ENCODE data around the gene FCRL5.
"Not testable (repeated sequence)": the region's sequence is repeated elsewhere in the genome, so short reads cannot be mapped to it uniquely, and the experiment has no call there.

The FCRL5 gene

GRCh38 chr1:157487096-157487495, 65.2 kb downstream of the FCRL5 start:
- no peak for DNase-seq

GRCh38 chr1:157486400-157486799, 65.9 kb downstream of the FCRL5 start:
- DNase-seq, result not testable (repeated sequence)

DNA sequence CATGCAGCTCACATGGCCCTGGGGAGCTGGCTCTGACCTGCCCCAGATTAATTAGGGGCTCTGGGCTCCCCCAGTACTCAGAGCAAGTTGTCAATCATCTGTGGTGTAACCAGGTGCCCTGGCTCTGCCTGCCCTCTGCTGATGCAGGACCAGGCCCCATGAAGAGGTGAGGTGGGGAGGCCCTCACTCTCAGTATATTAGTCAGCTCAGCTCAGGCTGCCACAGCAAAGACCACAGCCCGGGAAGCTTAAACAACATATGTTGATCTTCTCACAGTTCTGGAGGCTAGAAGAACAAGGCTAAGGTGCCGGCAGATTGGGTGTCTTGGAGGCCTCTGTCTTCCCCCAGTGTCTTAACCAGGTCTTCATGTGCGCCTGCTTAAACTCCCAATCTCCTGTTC, 66.5 kb downstream of the FCRL5 start:
- DNase-seq, result no peak

GRCh38 chr1:157484573-157484972, 67.7 kb downstream of the FCRL5 start:
- DNase-seq, result no peak

GRCh38 chr1:157483635-157484034, 68.7 kb downstream of the FCRL5 start:
- DNase-seq, result no peak

- DNase-seq, result no peak
Observed at GRCh38 chr1:157482717-157483116, 69.6 kb downstream of the FCRL5 start.

- no peak for DNase-seq
Observed at GRCh38 chr1:157482174-157482573, 70.1 kb downstream of the FCRL5 start.

GRCh38 chr1:157478030-157478429, 74.3 kb downstream of the FCRL5 start:
- no peak for DNase-seq

DNA sequence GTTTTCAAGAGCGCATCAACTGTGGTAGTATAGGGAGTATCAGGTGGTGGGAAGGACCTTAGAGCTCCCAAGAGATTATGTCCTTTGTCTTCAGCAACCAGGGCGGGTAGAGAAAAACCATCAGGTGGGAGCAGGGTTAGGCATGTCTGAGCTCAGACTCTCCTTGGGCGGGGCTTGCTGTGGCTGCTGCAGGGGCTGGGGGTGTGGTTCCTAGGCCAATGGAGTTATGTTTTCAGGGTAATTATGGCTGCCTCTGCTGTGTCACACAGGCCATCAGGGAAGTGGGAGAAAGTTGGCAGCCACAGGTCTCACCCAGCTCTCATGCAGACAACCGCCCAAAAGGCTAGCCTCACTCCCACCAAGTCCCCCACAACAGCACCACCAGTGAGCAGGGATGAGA, 74.9 kb downstream of the FCRL5 start:
- no peak for DNase-seq

DNA sequence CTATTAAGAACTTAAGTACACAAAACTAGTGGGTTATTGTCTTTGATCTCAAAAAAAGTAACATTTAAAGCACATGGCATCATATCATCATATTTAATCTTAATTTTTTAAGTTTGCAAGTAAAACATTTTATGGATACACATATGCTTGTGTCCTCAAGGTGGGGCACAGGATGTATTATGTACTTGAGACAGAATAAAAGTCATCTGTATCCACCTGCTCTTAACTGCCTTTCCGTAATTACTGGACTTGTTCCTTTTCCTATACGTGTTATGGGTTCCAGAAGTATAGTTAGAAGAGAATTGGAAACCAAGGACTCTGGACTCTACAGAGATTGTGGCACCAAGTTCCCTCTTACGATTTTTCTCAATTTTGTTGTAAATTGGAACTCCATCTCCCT, 79.4 kb downstream of the FCRL5 start:
- DNase-seq, result no peak

DNA sequence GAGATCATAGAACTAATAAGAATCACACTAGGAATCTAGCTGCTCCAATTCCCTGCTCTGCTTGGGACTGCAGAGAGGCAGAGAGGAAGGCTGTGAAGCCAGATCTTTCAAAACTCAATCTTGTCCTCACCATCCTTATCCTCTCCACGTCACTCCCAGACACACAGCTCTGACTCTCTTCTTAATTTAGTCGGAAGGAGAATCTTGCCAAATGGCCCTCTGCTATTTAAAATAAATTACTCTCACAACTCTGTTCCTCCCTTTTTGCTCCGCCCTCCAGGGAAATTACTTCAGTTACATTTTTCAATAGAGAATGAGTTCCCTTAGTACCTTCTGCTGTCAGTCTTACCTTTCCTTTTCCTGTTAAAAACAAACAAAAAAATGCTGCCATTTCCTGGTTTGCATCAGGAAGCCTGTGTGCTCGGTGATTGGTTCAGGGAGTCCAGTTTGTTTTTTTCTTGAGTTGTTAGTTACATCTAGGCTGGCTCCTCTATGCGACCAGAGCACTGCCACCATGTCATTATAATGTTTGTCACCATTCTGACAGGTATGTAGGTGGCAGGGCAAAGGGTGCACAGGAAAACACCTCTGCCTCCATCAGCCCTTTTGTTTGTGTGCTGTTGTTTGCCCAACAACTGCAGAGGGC, 80.1 kb downstream of the FCRL5 start:
- DNase-seq, result no peak

DNA sequence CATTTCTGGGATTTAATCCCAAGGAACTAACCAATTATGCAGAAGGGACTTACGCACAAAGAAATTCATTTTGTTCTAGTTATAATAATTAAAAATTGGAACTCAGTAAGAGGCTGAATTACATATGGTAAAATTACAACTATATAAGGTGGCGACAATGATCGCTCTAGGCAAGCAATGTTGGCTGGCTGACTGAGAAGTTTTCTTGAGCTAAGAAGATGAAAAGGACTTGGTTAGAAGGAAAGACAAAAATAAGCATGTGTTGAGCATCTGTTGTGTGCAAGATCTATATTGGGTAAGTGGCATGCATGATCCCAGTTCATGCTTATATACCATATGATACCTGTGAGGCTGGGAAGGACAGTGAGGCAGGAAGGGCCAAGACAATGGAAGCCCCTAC, 80.8 kb downstream of the FCRL5 start:
- DNase-seq, result no peak

- DNase-seq, result no peak
Observed at GRCh38 chr1:157469752-157470675, 82.3 kb downstream of the FCRL5 start.

DNA sequence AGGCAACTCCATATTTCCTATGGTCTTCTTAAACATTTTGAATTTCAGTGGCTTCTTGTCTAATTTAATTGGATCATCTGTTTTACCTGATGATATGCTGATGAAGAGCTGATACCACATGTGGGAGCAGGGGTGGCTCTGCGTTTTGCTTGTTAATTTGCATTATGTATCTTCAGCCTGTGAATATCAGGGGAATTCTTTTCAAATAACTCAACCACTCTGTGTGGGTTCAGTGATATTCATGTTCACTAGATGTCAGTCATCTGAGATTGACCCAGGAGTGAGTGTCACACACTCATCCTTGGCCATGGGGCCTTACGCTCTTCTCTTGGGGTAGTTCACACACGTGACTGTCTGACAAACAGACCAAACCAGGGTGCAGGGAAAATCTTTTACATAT, 83.0 kb downstream of the FCRL5 start:
- no peak for DNase-seq

DNA sequence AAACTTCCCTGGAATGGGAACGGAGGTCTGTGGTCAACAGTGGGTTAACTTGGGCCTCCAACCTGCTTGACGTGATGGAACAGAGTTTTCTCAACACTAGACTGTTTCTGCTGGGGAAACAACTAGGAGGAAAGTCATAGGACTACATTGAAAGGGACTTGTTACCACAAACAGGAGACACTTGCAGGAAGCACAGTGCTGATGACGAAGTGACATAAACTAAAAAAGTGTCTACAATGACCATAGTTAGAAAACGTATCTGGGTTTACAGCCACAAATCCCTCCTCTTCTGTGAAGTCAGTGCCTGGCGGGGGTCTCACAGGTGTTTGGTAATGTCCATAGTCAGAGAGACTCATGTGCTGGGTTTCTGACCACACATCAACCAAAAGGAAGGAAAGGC, 86.3 kb downstream of the FCRL5 start:
- no peak for DNase-seq
